WTC11 (cell line): Measurements from ENCODE around the gene GZF1. TPM values are rescaled to one million over a fixed set of nuclear protein-coding genes. Genes with fewer than 3 reads are reported as not detected.

Experiments used
- ATAC-seq: fragments of 200-7000 bp; cut with Tn5 transposase; 2 replicates; pipeline ENCODE4 v1.10.0; 2021; ENCODE audit warnings: mild to moderate bottlenecking, moderate library complexity
- CTCF ChIA-PET: fragments of 300-600 bp; sonication (Branson Sonifier 250); formaldehyde crosslinking; loops from one replicate; lab custom pipeline; 2021; ENCODE audit warnings: antibody characterized with exemption; lab: Charles Lee
- POLR2A ChIA-PET: fragments of 350-600 bp; sonication (Branson Sonifier 250); formaldehyde crosslinking; loops from one replicate; lab custom pipeline; 2021; ENCODE audit warnings: antibody characterized with exemption; lab: Charles Lee
- DNase-seq: peaks from one replicate; pipeline ENCODE4 v3.0.0; 2021; ENCODE audit warnings: low spot score
- H3K27ac Mint-ChIP-seq: 2 replicates; pipeline ENCODE4 v1.8.0; 2021; ENCODE audit warnings: mixed read lengths
- H3K27me3 Mint-ChIP-seq: 2 replicates; pipeline ENCODE4 v1.8.0; 2021; ENCODE audit warnings: low read depth, mild to moderate bottlenecking, moderate library complexity, mixed read lengths
- H3K36me3 Mint-ChIP-seq: 2 replicates; pipeline ENCODE4 v1.8.0; 2021; ENCODE audit warnings: mixed read lengths
- H3K4me1 Mint-ChIP-seq: 2 replicates; pipeline ENCODE4 v1.8.0; 2022; ENCODE audit warnings: mixed read lengths
- H3K4me3 Mint-ChIP-seq: 2 replicates; pipeline ENCODE4 v1.8.0; 2021; ENCODE audit warnings: mild to moderate bottlenecking, moderate library complexity, mixed read lengths
- H3K9me3 Mint-ChIP-seq: 2 replicates; pipeline ENCODE4 v1.8.0; 2021; ENCODE audit warnings: mixed read lengths
- AR ChIP-seq: fragments of 250-450 bp; sonication (Bioruptor Pico); IDR thresholded peaks from 2 replicates; pipeline ENCODE4 v1.9.0; 2021; ENCODE audit warnings: mild to moderate bottlenecking
- ATF1 ChIP-seq: sonication (generic); formaldehyde crosslinking; IDR thresholded peaks from 2 replicates; pipeline ENCODE4 v1.8.1; 2023; ENCODE audit warnings: mild to moderate bottlenecking, moderate library complexity, missing genetic modification reagents
- CREM ChIP-seq: sonication (generic); formaldehyde crosslinking; IDR thresholded peaks from 2 replicates; pipeline ENCODE4 v1.8.1; 2022; ENCODE audit warnings: mild to moderate bottlenecking, missing genetic modification reagents, moderate library complexity
- ERG ChIP-seq: fragments of 250-450 bp; sonication (Bioruptor Pico); IDR thresholded peaks from 2 replicates; pipeline ENCODE4 v1.8.0; 2021; ENCODE audit warnings: mild to moderate bottlenecking
- GABPB1 ChIP-seq: sonication (generic); formaldehyde crosslinking; IDR thresholded peaks from 2 replicates; pipeline ENCODE4 v1.8.1; 2023; ENCODE audit warnings: mild to moderate bottlenecking, missing genetic modification reagents
- SMAD3 ChIP-seq: sonication (generic); formaldehyde crosslinking; IDR thresholded peaks from 2 replicates; pipeline ENCODE4 v1.8.0; 2022; ENCODE audit warnings: missing genetic modification reagents, mild to moderate bottlenecking, borderline replicate concordance
- SMAD4 ChIP-seq: sonication (generic); formaldehyde crosslinking; IDR thresholded peaks from 2 replicates; pipeline ENCODE4 v1.8.0; 2022; ENCODE audit warnings: mild to moderate bottlenecking, missing genetic modification reagents
- SOX15 ChIP-seq: fragments of 250-450 bp; sonication (Bioruptor Pico); IDR thresholded peaks from 2 replicates; pipeline ENCODE4 v1.9.0; 2021; ENCODE audit warnings: mild to moderate bottlenecking
- TEAD4 ChIP-seq: sonication (generic); formaldehyde crosslinking; IDR thresholded peaks from 2 replicates; pipeline ENCODE4 v1.8.0; 2022; ENCODE audit warnings: mild to moderate bottlenecking, missing genetic modification reagents
- ZNF396 ChIP-seq: fragments of 250-450 bp; sonication (Bioruptor Pico); IDR thresholded peaks from 2 replicates; pipeline ENCODE4 v1.8.0; 2021; ENCODE audit warnings: mild to moderate bottlenecking, moderate library complexity, borderline replicate concordance
- ZNF423 ChIP-seq: fragments of 250-450 bp; sonication (Bioruptor Pico); IDR thresholded peaks from 2 replicates; pipeline ENCODE4 v2.1.2; 2022; ENCODE audit warnings: mild to moderate bottlenecking, moderate library complexity
- total RNA-seq: library from RNA; stranded (reverse); gene quantifications from 3 replicates; pipeline ENCODE4 v1.2.3, GENCODE V29; 2021
- TF ChIP-seq, protein P1 (sequence below): fragments of 250-450 bp; sonication (Bioruptor Pico); IDR thresholded peaks from 2 replicates; pipeline ENCODE4 v1.9.0; 2021; ENCODE audit warnings: mild to moderate bottlenecking
- TF ChIP-seq, protein P2 (sequence below): sonication (generic); formaldehyde crosslinking; IDR thresholded peaks from 2 replicates; pipeline ENCODE4 v1.8.1; 2022; ENCODE audit warnings: mild to moderate bottlenecking, missing genetic modification reagents, moderate library complexity, borderline replicate concordance
- TF ChIP-seq, protein P3 (sequence below): sonication (generic); formaldehyde crosslinking; IDR thresholded peaks from 2 replicates; pipeline ENCODE4 v1.8.1; 2022; ENCODE audit warnings: low read depth, missing genetic modification reagents, borderline replicate concordance
- TF ChIP-seq, protein P4 (sequence below): sonication (generic); formaldehyde crosslinking; IDR thresholded peaks from 2 replicates; pipeline ENCODE4 v1.8.0; 2022; ENCODE audit warnings: mild to moderate bottlenecking, missing genetic modification reagents

The GZF1 gene
- total RNA-seq, 1 experiment from 2014 or later = 9.5 TPM

DNA sequence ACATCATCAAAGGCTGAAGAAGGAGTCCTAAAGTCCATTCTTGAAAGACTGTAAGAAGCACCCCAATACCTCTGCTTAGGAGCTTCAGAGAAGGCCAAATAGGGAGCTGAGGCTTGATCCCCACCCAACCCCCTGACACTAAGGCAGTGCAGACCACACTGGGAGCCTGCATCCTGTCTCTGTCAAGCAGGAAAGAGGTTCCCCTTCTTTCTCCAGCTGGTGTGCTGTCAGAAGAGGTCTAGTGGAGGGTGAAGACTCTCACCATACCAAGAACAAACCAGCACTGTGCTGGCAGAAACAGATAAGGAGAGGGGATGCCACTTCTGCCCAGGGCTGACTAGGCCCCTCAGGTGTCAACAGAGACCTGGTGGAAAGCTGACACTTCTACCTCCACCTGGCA, 19.9 kb downstream of the GZF1 start:
- no peak for ATAC-seq
- H3K36me3 Mint-ChIP-seq = peaks cover 49% of the 10 kb centered on the region
- ChIA-PET POLR2A (no interaction called here), CTCF (no interaction called here)
- H3K9me3 Mint-ChIP-seq = peaks cover 5% of the 10 kb centered on the region
- no peak overlapping the region for H3K27ac Mint-ChIP-seq
- no peaks in the 10 kb centered on the region for H3K27me3 Mint-ChIP-seq
- no peak overlapping the region for H3K4me3 Mint-ChIP-seq
- peaks cover 3% of the 10 kb centered on the region; the same call in 1 of the 2 replicates for H3K4me1 Mint-ChIP-seq
- TF ChIP-seq ZNF423 (no peak), SMAD4 (CRISPR knock-in tag) (no peak), SMAD3 (CRISPR knock-in tag) (no peak), ZNF396 (CRISPR knock-in tag) (no peak), CREM (CRISPR knock-in tag) (no peak), TEAD4 (no peak), ATF1 (no peak)
- TF ChIP-seq, protein P1, sequence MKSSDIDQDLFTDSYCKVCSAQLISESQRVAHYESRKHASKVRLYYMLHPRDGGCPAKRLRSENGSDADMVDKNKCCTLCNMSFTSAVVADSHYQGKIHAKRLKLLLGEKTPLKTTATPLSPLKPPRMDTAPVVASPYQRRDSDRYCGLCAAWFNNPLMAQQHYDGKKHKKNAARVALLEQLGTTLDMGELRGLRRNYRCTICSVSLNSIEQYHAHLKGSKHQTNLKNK = no peak
- TF ChIP-seq, protein P2, sequence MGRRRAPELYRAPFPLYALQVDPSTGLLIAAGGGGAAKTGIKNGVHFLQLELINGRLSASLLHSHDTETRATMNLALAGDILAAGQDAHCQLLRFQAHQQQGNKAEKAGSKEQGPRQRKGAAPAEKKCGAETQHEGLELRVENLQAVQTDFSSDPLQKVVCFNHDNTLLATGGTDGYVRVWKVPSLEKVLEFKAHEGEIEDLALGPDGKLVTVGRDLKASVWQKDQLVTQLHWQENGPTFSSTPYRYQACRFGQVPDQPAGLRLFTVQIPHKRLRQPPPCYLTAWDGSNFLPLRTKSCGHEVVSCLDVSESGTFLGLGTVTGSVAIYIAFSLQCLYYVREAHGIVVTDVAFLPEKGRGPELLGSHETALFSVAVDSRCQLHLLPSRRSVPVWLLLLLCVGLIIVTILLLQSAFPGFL = no peak
- TF ChIP-seq, protein P3, sequence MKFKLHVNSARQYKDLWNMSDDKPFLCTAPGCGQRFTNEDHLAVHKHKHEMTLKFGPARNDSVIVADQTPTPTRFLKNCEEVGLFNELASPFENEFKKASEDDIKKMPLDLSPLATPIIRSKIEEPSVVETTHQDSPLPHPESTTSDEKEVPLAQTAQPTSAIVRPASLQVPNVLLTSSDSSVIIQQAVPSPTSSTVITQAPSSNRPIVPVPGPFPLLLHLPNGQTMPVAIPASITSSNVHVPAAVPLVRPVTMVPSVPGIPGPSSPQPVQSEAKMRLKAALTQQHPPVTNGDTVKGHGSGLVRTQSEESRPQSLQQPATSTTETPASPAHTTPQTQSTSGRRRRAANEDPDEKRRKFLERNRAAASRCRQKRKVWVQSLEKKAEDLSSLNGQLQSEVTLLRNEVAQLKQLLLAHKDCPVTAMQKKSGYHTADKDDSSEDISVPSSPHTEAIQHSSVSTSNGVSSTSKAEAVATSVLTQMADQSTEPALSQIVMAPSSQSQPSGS (CRISPR knock-in tag) = no peak
- no peak for DNase-seq

- no peak for DNase-seq
- CTCF ChIA-PET = interaction anchor here (1.3 kb wide), 1 partner anchor 55 kb away, joined by 3 read pairs; no protein-coding TSS in a partner anchor
- no peak for ATAC-seq
- H3K27me3 Mint-ChIP-seq = no peaks in the 10 kb centered on the region
- no peak overlapping the region for H3K27ac Mint-ChIP-seq
- peaks cover 60% of the 10 kb centered on the region for H3K36me3 Mint-ChIP-seq
- peaks cover 5% of the 10 kb centered on the region for H3K9me3 Mint-ChIP-seq
- POLR2A ChIA-PET = no interaction called here
- H3K4me1 Mint-ChIP-seq = peaks cover 24% of the 10 kb centered on the region
- no peak for TF ChIP-seq AR (CRISPR knock-in tag)
- TF ChIP-seq GABPB1 (CRISPR knock-in tag) = peak; percentile 30; the same call in 1 of the 2 replicates
- no peak overlapping the region for H3K4me3 Mint-ChIP-seq
Measured at GRCh38 chr20:23386304-23387117, 24.5 kb downstream of the GZF1 start.

- Mint-ChIP-seq H3K36me3 (peaks cover 62% of the 10 kb centered on the region), H3K9me3 (peaks cover 5% of the 10 kb centered on the region), H3K4me3 (no peak overlapping the region), H3K27me3 (no peaks in the 10 kb centered on the region), H3K4me1 (peaks cover 30% of the 10 kb centered on the region), H3K27ac (no peak overlapping the region)
- ChIA-PET POLR2A (no interaction called here), CTCF (interaction anchor here (1.3 kb wide), 1 partner anchor 55 kb away, joined by 3 read pairs; no protein-coding TSS in a partner anchor)
- ATAC-seq (no peak), DNase-seq (no peak)
- TF ChIP-seq AR (CRISPR knock-in tag) = no peak
- no peak for TF ChIP-seq SOX15 (CRISPR knock-in tag)
- TF ChIP-seq, protein P4, sequence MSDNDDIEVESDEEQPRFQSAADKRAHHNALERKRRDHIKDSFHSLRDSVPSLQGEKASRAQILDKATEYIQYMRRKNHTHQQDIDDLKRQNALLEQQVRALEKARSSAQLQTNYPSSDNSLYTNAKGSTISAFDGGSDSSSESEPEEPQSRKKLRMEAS = no peak
- no peak for TF ChIP-seq ERG
- TF ChIP-seq, protein P2 = no peak
Measured at GRCh38 chr20:23387118-23387443, 25.1 kb downstream of the GZF1 start.
